ENCODE results near the gene CMC4.

Gene CMC4

GRCh38 chrX:155028129-155028528 is 42.8 kb downstream of the CMC4 start:
- Histone ChIP-seq H3K14ac (ENCODE audit: low read length in 2 of 2) (no peak overlapping the region), H3K27me3 (ENCODE audit: control insufficient read depth in 1 of 2, insufficient read depth in 1 of 2, low read length in 2 of 2) (no peaks in the 10 kb centered on the region), H3K4me3 (ENCODE audit: insufficient read depth in 1 of 2, low read depth in 1 of 2, low read length in 2 of 2) (peak overlapping the region in 1 of 2 experiments; percentile 80), H2BK12ac (ENCODE audit: low read length in 2 of 2) (no peak overlapping the region), H2BK15ac (ENCODE audit: low read depth, poor library complexity, severe bottlenecking) (no peak overlapping the region), H2BK120ac (ENCODE audit: low read depth, low read length) (no peak overlapping the region), H2BK5ac (ENCODE audit: low read depth, low read length, poor library complexity, severe bottlenecking) (no peak overlapping the region), H3K18ac (ENCODE audit: low read depth in 1 of 2, low read length in 2 of 2) (no peak overlapping the region), H2AFZ (ENCODE audit: low read depth, low read length) (no peak overlapping the region), H4K91ac (ENCODE audit: low read length) (no peak overlapping the region), H3K4ac (ENCODE audit: low read depth in 1 of 2, low read length in 2 of 2) (no peak overlapping the region), H3K4me1 (ENCODE audit: control insufficient read depth, insufficient read depth, low read depth, low read length) (no peaks in the 10 kb centered on the region), H3K23ac (ENCODE audit: low read length in 2 of 2) (no peak overlapping the region), H3K9me3 (ENCODE audit: control insufficient read depth, low read length) (no peaks in the 10 kb centered on the region), H3K9ac (ENCODE audit: low read length) (peak overlapping the region; percentile 94), H3K4me2 (ENCODE audit: low read length, poor library complexity, severe bottlenecking) (no peak overlapping the region), H3K79me1 (replicated peaks; ENCODE audit: low read length, poor library complexity, severe bottlenecking) (no peaks in the 10 kb centered on the region), H3K27ac (ENCODE audit: low read length, poor library complexity, severe bottlenecking) (no peak overlapping the region), H3K36me3 (ENCODE audit: control insufficient read depth in 1 of 2, insufficient read depth in 2 of 2, low read depth in 1 of 2, low read length in 2 of 2) (no peaks in the 10 kb centered on the region), H4K8ac (ENCODE audit: low read length) (no peak overlapping the region), H2AK5ac (ENCODE audit: low read length, severe bottlenecking) (no peak overlapping the region)
- DNase-seq = no peak
- WGBS = 40% methylated on average over 2 of the region's 3 CpGs

GRCh38 chrX:155027509-155028066 is 43.3 kb downstream of the CMC4 start:
- no peak overlapping the region for H2BK15ac ChIP-seq (ENCODE audit: low read depth, poor library complexity, severe bottlenecking)
- 2% methylated on average over 7 of the region's 14 CpGs for WGBS
- H4K91ac ChIP-seq (ENCODE audit: low read length) = no peak overlapping the region
- peak overlapping the region; percentile 52 to 54 for H3K18ac ChIP-seq (ENCODE audit: low read depth in 1 of 2, low read length in 2 of 2)
- peak overlapping the region; percentile 84 for H3K27ac ChIP-seq (ENCODE audit: low read length, poor library complexity, severe bottlenecking)
- peak overlapping the region; percentile 72 to 80 for H3K4me3 ChIP-seq (ENCODE audit: insufficient read depth in 1 of 2, low read depth in 1 of 2, low read length in 2 of 2)
- H3K27me3 ChIP-seq (ENCODE audit: control insufficient read depth in 1 of 2, insufficient read depth in 1 of 2, low read length in 2 of 2) = no peaks in the 10 kb centered on the region
- H2BK5ac ChIP-seq (ENCODE audit: low read depth, low read length, poor library complexity, severe bottlenecking) = no peak overlapping the region
- no peak overlapping the region for H2BK12ac ChIP-seq (ENCODE audit: low read length in 2 of 2)
- no peaks in the 10 kb centered on the region for H3K36me3 ChIP-seq (ENCODE audit: control insufficient read depth in 1 of 2, insufficient read depth in 2 of 2, low read depth in 1 of 2, low read length in 2 of 2)
- peak overlapping the region; percentile 94 for H3K9ac ChIP-seq (ENCODE audit: low read length)
- H4K8ac ChIP-seq (ENCODE audit: low read length) = no peak overlapping the region
- H2AK5ac ChIP-seq (ENCODE audit: low read length, severe bottlenecking) = no peak overlapping the region
- no peaks in the 10 kb centered on the region for H3K4me1 ChIP-seq (ENCODE audit: control insufficient read depth, insufficient read depth, low read depth, low read length)
- H2BK120ac ChIP-seq (ENCODE audit: low read depth, low read length) = no peak overlapping the region
- peak overlapping the region in 1 of 2 experiments; percentile 75 for H3K4ac ChIP-seq (ENCODE audit: low read depth in 1 of 2, low read length in 2 of 2)
- no peak overlapping the region for H2AFZ ChIP-seq (ENCODE audit: low read depth, low read length)
- H3K9me3 ChIP-seq (ENCODE audit: control insufficient read depth, low read length) = no peaks in the 10 kb centered on the region
- DNase-seq = peak; percentile 88
- peak overlapping the region; percentile 47 for H3K4me2 ChIP-seq (ENCODE audit: low read length, poor library complexity, severe bottlenecking)
- H3K79me1 ChIP-seq (replicated peaks; ENCODE audit: low read length, poor library complexity, severe bottlenecking) = no peaks in the 10 kb centered on the region
- peak overlapping the region in 1 of 2 experiments; percentile 48 for H3K14ac ChIP-seq (ENCODE audit: low read length in 2 of 2)
- H3K23ac ChIP-seq (ENCODE audit: low read length in 2 of 2) = no peak overlapping the region

- H3K23ac ChIP-seq (ENCODE audit: low read length in 2 of 2) = no peak within 1 kb of the TSS
- H4K8ac ChIP-seq (ENCODE audit: low read length) = peak within 1 kb of the TSS; percentile 88
- peak; percentile 95 for DNase-seq
- H2BK15ac ChIP-seq (ENCODE audit: low read depth, poor library complexity, severe bottlenecking) = no peak within 1 kb of the TSS
- no peaks in the 10 kb centered on the region for H3K27me3 ChIP-seq (ENCODE audit: control insufficient read depth in 1 of 2, insufficient read depth in 1 of 2, low read length in 2 of 2)
- peak within 1 kb of the TSS; percentile 66 for H2BK5ac ChIP-seq (ENCODE audit: low read depth, low read length, poor library complexity, severe bottlenecking)
- H4K91ac ChIP-seq (ENCODE audit: low read length) = peak within 1 kb of the TSS; percentile 80
- no peaks in the 10 kb centered on the region for H3K4me1 ChIP-seq (ENCODE audit: control insufficient read depth, insufficient read depth, low read depth, low read length)
- H3K4me2 ChIP-seq (ENCODE audit: low read length, poor library complexity, severe bottlenecking) = peak within 1 kb of the TSS; percentile 47
- H2AFZ ChIP-seq (ENCODE audit: low read depth, low read length) = no peak within 1 kb of the TSS
- WGBS = under 1% methylated on average over 44 of the region's 82 CpGs
- peak within 1 kb of the TSS; percentile 75 for H3K4ac ChIP-seq (ENCODE audit: low read depth in 1 of 2, low read length in 2 of 2)
- peak within 1 kb of the TSS; percentile 94 for H3K9ac ChIP-seq (ENCODE audit: low read length)
- H2BK120ac ChIP-seq (ENCODE audit: low read depth, low read length) = peak within 1 kb of the TSS; percentile 89
- H3K14ac ChIP-seq (ENCODE audit: low read length in 2 of 2) = peak within 1 kb of the TSS in 1 of 2 experiments; percentile 48
- peak within 1 kb of the TSS; percentile 52 to 54 for H3K18ac ChIP-seq (ENCODE audit: low read depth in 1 of 2, low read length in 2 of 2)
- peak within 1 kb of the TSS; percentile 84 for H3K27ac ChIP-seq (ENCODE audit: low read length, poor library complexity, severe bottlenecking)
- no peaks in the 10 kb centered on the region for H3K79me1 ChIP-seq (replicated peaks; ENCODE audit: low read length, poor library complexity, severe bottlenecking)
- no peaks in the 10 kb centered on the region for H3K36me3 ChIP-seq (ENCODE audit: control insufficient read depth in 1 of 2, insufficient read depth in 2 of 2, low read depth in 1 of 2, low read length in 2 of 2)
- peak within 1 kb of the TSS; percentile 72 to 80 for H3K4me3 ChIP-seq (ENCODE audit: insufficient read depth in 1 of 2, low read depth in 1 of 2, low read length in 2 of 2)
- H2BK12ac ChIP-seq (ENCODE audit: low read length in 2 of 2) = no peak within 1 kb of the TSS
- H2AK5ac ChIP-seq (ENCODE audit: low read length, severe bottlenecking) = no peak within 1 kb of the TSS
- H3K9me3 ChIP-seq (ENCODE audit: control insufficient read depth, low read length) = no peaks in the 10 kb centered on the region
Observed at GRCh38 chrX:155026727-155027508, 44.0 kb downstream of the CMC4 start, which contains the start of gene FUNDC2. FUNDC2 (plus strand) TSS chrX:155026844; CDS start chrX:155026939, 95 bp downstream.

GRCh38 chrX:155026420-155026726 is 44.6 kb downstream of the CMC4 start:
- WGBS = 2% methylated on average over 8 of the region's 16 CpGs
- Histone ChIP-seq H2BK12ac (ENCODE audit: low read length in 2 of 2) (no peak overlapping the region), H3K36me3 (ENCODE audit: control insufficient read depth in 1 of 2, insufficient read depth in 2 of 2, low read depth in 1 of 2, low read length in 2 of 2) (no peaks in the 10 kb centered on the region), H3K23ac (ENCODE audit: low read length in 2 of 2) (no peak overlapping the region), H2BK5ac (ENCODE audit: low read depth, low read length, poor library complexity, severe bottlenecking) (no peak overlapping the region), H3K9me3 (ENCODE audit: control insufficient read depth, low read length) (no peaks in the 10 kb centered on the region), H3K79me1 (replicated peaks; ENCODE audit: low read length, poor library complexity, severe bottlenecking) (no peaks in the 10 kb centered on the region), H3K4me1 (ENCODE audit: control insufficient read depth, insufficient read depth, low read depth, low read length) (no peaks in the 10 kb centered on the region), H2BK120ac (ENCODE audit: low read depth, low read length) (no peak overlapping the region), H3K18ac (ENCODE audit: low read depth in 1 of 2, low read length in 2 of 2) (no peak overlapping the region), H4K8ac (ENCODE audit: low read length) (no peak overlapping the region), H3K4ac (ENCODE audit: low read depth in 1 of 2, low read length in 2 of 2) (no peak overlapping the region), H3K27me3 (ENCODE audit: control insufficient read depth in 1 of 2, insufficient read depth in 1 of 2, low read length in 2 of 2) (no peaks in the 10 kb centered on the region), H3K4me3 (ENCODE audit: insufficient read depth in 1 of 2, low read depth in 1 of 2, low read length in 2 of 2) (peak overlapping the region; percentile 72 to 80), H3K14ac (ENCODE audit: low read length in 2 of 2) (no peak overlapping the region), H2AFZ (ENCODE audit: low read depth, low read length) (no peak overlapping the region), H2BK15ac (ENCODE audit: low read depth, poor library complexity, severe bottlenecking) (no peak overlapping the region), H2AK5ac (ENCODE audit: low read length, severe bottlenecking) (no peak overlapping the region), H4K91ac (ENCODE audit: low read length) (no peak overlapping the region), H3K9ac (ENCODE audit: low read length) (peak overlapping the region; percentile 94), H3K4me2 (ENCODE audit: low read length, poor library complexity, severe bottlenecking) (no peak overlapping the region), H3K27ac (ENCODE audit: low read length, poor library complexity, severe bottlenecking) (peak overlapping the region; percentile 64)
- DNase-seq = no peak
